WI38 (cell line): ENCODE data around the gene ADAMTS15.

ENCODE experiments used
- H3K4me3 ChIP-seq: 2 replicates; pipeline ENCODE4 v1.5.1; 2011; ENCODE audit warnings: low read depth, mild to moderate bottlenecking, control low read depth, low read length
- TF ChIP-seq, protein P1 (sequence below): IDR thresholded peaks from 2 replicates; pipeline ENCODE4 v1.5.1; 2012; ENCODE audit warnings: low read depth, mild to moderate bottlenecking, control low read depth, low read length

ADAMTS15 gene

DNA sequence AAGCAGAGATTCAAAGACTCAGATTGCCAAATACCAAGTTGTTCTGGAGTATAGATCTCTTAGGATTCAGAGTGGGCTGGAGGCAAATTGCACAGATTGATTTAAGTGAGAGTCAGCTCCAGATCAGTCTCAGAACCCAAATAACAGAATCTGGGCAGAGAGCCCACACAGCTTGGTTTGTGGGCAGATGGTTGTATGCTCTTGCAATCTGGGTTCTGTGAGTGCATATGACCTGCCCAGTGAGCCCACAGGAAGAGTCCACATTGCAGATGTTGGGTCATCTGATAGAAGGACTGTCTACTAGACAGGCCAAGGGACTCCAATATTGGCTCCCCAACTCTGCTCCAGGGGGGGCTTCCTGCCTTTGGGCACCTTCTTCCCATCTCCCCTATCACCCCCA, 65.9 kb downstream of the ADAMTS15 start:
- H3K4me3 ChIP-seq = no peak overlapping the region
- TF ChIP-seq, protein P1, sequence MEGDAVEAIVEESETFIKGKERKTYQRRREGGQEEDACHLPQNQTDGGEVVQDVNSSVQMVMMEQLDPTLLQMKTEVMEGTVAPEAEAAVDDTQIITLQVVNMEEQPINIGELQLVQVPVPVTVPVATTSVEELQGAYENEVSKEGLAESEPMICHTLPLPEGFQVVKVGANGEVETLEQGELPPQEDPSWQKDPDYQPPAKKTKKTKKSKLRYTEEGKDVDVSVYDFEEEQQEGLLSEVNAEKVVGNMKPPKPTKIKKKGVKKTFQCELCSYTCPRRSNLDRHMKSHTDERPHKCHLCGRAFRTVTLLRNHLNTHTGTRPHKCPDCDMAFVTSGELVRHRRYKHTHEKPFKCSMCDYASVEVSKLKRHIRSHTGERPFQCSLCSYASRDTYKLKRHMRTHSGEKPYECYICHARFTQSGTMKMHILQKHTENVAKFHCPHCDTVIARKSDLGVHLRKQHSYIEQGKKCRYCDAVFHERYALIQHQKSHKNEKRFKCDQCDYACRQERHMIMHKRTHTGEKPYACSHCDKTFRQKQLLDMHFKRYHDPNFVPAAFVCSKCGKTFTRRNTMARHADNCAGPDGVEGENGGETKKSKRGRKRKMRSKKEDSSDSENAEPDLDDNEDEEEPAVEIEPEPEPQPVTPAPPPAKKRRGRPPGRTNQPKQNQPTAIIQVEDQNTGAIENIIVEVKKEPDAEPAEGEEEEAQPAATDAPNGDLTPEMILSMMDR = no peak

DNA sequence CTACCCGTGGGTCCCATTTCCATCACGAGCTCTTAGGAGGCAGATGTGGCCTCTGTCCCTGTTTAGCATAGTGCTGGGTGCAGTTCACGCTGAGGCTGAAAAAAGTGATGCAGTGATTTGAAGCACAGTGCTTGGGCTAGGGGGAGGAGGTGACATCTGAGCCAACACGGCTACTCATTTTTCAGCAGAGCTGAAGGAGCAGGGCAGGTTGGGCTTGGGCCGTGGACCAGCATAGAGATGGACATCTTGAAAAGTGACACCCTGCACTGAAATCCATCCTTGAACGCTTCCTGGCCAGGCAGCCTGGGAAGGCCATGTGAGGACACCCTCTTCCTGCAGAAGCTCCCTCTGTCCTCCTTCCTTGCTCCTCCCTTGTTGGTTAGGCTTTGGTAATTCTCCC, 66.4 kb downstream of the ADAMTS15 start:
- TF ChIP-seq, protein P1 = no peak
- no peak overlapping the region for H3K4me3 ChIP-seq

DNA sequence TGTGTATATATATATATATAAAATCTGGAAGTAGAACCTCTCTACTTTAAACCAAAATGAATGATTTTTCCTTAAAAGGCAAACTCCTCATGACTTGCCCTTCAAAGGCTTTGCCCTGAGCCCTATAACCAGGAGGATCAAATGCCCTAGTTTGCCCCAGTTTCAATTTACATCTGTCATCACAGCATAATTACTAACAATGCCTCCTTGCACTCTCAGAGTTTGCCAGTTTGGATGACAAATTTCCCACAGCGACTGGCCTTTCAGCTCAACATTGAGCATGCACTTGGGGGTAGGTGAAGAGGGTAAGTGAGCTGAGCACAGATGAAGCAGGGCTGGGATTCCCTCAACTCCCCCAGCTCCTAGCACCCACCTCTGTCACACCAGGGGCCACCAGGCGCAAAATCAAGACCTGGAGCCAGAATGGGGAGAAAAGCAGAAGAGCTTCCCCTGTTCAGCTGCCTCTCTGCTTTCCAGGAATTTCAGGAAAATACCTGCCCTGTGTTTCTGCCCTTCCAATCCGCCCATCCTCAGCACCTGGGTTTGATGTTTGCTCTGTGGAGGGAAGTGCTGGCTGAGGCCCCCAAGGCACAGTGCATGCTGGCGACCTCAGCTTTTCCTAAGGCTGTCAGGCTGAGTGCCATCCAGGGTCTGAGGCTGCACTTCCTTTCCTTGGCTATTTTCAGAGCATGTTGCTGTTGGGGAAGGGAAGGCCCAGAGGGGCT, 67.5 kb downstream of the ADAMTS15 start:
- TF ChIP-seq, protein P1 = no peak
- no peak overlapping the region for H3K4me3 ChIP-seq

DNA sequence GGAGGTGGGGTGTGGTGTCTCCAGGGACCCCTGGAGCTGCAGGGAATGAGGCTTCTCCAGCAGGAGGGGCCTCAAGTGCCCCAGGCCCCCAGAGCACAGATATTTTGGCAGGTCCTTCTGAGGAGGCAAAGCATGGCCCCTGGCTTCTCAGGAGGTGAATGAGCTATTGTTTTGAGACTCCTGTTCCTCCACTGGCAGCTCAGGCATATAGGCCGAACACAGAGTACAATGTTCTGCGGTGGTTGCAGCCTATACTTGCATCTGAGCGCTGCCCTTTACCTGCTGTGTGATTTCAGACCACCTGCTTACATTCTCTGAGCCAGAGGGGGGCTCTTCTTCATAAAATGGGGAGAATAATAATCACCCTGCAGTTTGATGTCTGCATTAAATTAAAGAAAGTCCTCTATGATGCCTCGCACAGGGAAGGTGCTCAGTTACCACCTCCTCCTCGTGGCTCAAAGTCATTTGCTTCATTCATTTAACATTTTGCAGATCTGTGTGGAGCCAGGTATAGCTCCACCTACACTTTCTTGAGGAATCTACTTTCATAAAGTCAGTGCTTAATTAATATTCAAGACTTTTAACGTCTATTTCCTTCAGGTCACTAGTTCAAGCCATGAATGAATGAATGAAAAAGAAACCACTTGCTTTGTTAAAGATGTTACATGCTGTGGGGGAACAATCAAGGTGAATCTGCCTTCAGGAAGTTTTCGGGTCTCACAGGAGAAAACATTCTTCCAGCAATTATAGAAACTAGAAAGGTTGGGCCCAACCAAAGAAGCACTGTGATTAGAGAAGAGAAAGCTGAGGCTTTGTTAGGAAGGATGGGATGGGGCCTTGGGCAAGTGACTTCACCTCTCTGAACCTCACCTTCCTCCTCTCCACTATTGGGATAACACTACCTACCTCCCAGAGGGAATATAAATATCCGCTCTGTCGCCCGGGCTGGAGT, 68.4 kb downstream of the ADAMTS15 start:
- TF ChIP-seq, protein P1 = no peak
- H3K4me3 ChIP-seq = no peak overlapping the region

DNA sequence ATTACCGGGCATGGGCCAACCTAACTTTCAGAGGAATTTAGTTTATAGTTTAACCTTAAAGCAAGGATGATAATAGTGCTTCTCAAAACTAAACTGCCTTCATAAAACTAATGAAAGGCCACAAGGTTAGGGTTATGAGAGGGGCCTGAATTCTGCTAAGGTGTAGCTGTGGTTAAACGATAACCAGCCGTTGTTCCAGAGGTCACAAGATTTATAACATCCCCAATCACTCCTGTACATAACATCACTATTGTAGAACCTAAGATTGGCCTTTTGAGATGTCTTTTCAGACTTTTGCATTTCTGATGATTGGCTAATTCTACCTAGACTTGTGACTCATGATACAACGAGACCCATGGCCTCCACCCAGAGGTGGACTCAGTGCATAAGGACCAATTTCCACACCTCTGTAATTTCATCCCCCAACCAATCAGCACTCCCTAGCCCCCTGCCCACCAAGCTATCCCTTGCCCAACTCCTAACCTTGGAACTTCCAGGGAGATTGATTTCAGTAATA, 69.8 kb downstream of the ADAMTS15 start:
- no peak overlapping the region for H3K4me3 ChIP-seq
- TF ChIP-seq, protein P1 = no peak

DNA sequence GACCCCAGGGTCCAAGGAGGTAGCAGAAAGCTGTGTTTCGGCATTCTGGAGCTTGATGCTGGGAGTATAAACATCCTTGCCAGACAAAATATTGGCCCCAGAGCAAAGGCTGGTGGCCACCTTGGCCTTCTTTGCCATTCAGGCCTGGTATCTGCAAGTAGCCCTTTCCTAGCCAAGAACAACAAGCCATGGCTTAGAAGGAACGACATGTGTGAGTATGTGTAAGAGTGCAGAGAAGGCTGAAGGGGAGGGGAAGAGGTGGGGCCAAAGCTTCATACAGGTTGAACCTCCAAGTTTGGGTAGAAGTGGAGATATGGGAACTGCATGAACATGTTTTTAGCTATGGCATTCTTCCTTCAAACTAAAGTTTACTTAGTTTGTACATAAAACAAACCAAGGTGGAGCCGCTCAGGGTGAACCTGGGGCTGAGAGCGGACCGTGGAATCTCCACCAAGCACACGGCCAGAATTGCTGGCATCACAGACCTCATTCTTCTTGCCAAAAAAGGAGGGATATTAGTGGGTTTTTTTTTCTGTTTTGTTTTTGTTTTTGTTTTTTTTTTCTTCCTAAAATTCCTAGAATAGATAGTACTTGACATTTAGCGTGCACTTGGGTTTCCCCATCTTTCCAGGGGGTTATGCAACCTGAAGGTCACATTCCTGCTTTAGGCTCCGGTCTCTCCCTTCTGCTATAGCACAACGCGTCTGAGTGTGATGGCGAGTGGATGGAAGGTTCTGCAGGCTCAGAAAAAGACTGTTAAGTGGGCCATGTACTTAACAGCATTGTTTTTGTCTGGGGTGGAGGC, 70.9 kb downstream of the ADAMTS15 start:
- TF ChIP-seq, protein P1 = no peak
- H3K4me3 ChIP-seq = no peak overlapping the region
